GM12864 (cell line): Measurements from ENCODE around the gene ZNF804B.

ENCODE experiments used
- DNase-seq: peaks from one replicate; pipeline ENCODE4 v3.0.0-alpha.2; 2011; ENCODE audit warnings: low read depth
- H3K4me3 ChIP-seq: 2 replicates; pipeline ENCODE4 v1.5.1; 2011; ENCODE audit warnings: mild to moderate bottlenecking, low read depth, low read length, control low read depth
- CTCF ChIP-seq: IDR thresholded peaks from 2 replicates; pipeline ENCODE4 v1.5.1; 2011; ENCODE audit warnings: low read depth, mild to moderate bottlenecking, moderate library complexity, low read length, control low read depth, inconsistent platforms; ENCODE audit errors: missing control alignments

ZNF804B gene

GRCh38 chr7:88912852-88913251 is 153.4 kb downstream of the ZNF804B start:
- H3K4me3 ChIP-seq: no peak overlapping the region
- no peak for DNase-seq
- no peak for TF ChIP-seq CTCF

GRCh38 chr7:88915615-88916014 is 156.1 kb downstream of the ZNF804B start:
- no peak for TF ChIP-seq CTCF
- DNase-seq: no peak
- no peak overlapping the region for H3K4me3 ChIP-seq

- TF ChIP-seq CTCF: no peak
- no peak overlapping the region for H3K4me3 ChIP-seq
- DNase-seq: no peak
Observed at GRCh38 chr7:88919478-88920131, 160.1 kb downstream of the ZNF804B start.

- DNase-seq: no peak
- no peak for TF ChIP-seq CTCF
- no peak overlapping the region for H3K4me3 ChIP-seq
Observed at GRCh38 chr7:88922944-88923343, 163.4 kb downstream of the ZNF804B start.

GRCh38 chr7:88928276-88928675 is 168.8 kb downstream of the ZNF804B start:
- no peak for TF ChIP-seq CTCF
- no peak for DNase-seq
- no peak overlapping the region for H3K4me3 ChIP-seq

- no peak for DNase-seq
- no peak for TF ChIP-seq CTCF
- no peak overlapping the region for H3K4me3 ChIP-seq
Observed at GRCh38 chr7:88929719-88930118, 170.2 kb downstream of the ZNF804B start.

- no peak for DNase-seq
- TF ChIP-seq CTCF: no peak
- H3K4me3 ChIP-seq: no peak overlapping the region
Observed at GRCh38 chr7:88933285-88933684, 173.8 kb downstream of the ZNF804B start.
